ENCODE data around the gene HS3ST4. TPM values are rescaled to one million over a fixed set of nuclear protein-coding genes. Genes with fewer than 3 reads are reported as not detected.

Gene HS3ST4
- total and polyA plus RNA-seq, 2 of the 8 experiments (the other 6 are each of a cell fraction or from before 2014, with no cell fraction given) = 1.9 to 3.3 TPM

GRCh38 chr16:26118575-26118974 lies 426.8 kb downstream of the HS3ST4 start:
- Histone ChIP-seq H2AFZ (ENCODE audit: low read length) (no peak overlapping the region), H4K91ac (replicated peaks; ENCODE audit: insufficient read length, low read length) (no peak overlapping the region), H2BK120ac (replicated peaks; ENCODE audit: low read depth, low read length) (no peak overlapping the region), H2AK5ac (ENCODE audit: low read depth, low read length) (no peak overlapping the region), H3K4me2 (ENCODE audit: insufficient read depth in 1 of 2, low read depth in 2 of 2, low read length in 2 of 2) (no peak overlapping the region), H2BK5ac (ENCODE audit: low read depth, low read length) (no peak overlapping the region), H3K18ac (ENCODE audit: extremely low read depth, low read length) (no peak overlapping the region), H3K79me1 (ENCODE audit: low read depth, low read length) (no peaks in the 10 kb centered on the region), H3K27me3 (replicated peaks in 1 of 4; ENCODE audit: control insufficient read depth in 3 of 4, extremely low read depth in 1 of 4, insufficient read depth in 3 of 4, low read length in 3 of 4) (no peaks in the 10 kb centered on the region), H3K4ac (replicated peaks; ENCODE audit: insufficient read length, low read depth, low read length) (no peak overlapping the region), H2BK20ac (ENCODE audit: low read length) (no peak overlapping the region), H3K27ac (ENCODE audit: low read depth, low read length) (no peak overlapping the region), H3K23me2 (ENCODE audit: low read depth, low read length) (no peaks in the 10 kb centered on the region; the same call in 1 of the 2 replicates), H3K36me3 (ENCODE audit: control insufficient read depth in 2 of 4, insufficient read depth in 4 of 4, low read length in 3 of 4) (no peaks in the 10 kb centered on the region), H4K20me1 (replicated peaks in 1 of 2; ENCODE audit: control insufficient read depth in 1 of 2, insufficient read depth in 2 of 2, low read length in 2 of 2) (no peaks in the 10 kb centered on the region), H3K14ac (ENCODE audit: insufficient read length) (no peak overlapping the region), H4K8ac (ENCODE audit: extremely low read depth, insufficient read depth, low read length) (no peak overlapping the region), H3K56ac (replicated peaks; ENCODE audit: insufficient read length, low read depth, low read length) (no peak overlapping the region), H2BK15ac (ENCODE audit: low read length) (no peak overlapping the region), H3K79me2 (ENCODE audit: control insufficient read depth in 1 of 2, insufficient read depth in 2 of 2, low read length in 2 of 2) (no peaks in the 10 kb centered on the region), H2BK12ac (ENCODE audit: low read depth, low read length) (no peak overlapping the region), H3K4me3 (ENCODE audit: extremely low read depth in 1 of 4, insufficient read depth in 2 of 4, low read depth in 3 of 4, low read length in 4 of 4) (no peak overlapping the region), H3K9me3 (ENCODE audit: insufficient read depth in 2 of 2, low read depth in 1 of 2, low read length in 1 of 2) (no peaks in the 10 kb centered on the region), H4K5ac (ENCODE audit: insufficient read length, low read depth, low read length) (no peak overlapping the region), H3K23ac (ENCODE audit: insufficient read length) (no peak overlapping the region), H3K9ac (replicated peaks in 1 of 4; ENCODE audit: extremely low read depth in 1 of 4, low read depth in 3 of 4, low read length in 3 of 4) (no peak overlapping the region), H3K4me1 (replicated peaks in 1 of 4; ENCODE audit: control insufficient read depth in 3 of 4, insufficient read depth in 4 of 4, low read length in 3 of 4) (peaks cover 0 to 14% (median 6%) of the 10 kb centered on the region in 4 experiments; a peak in 5 of 7 replicates)
- FAIRE-seq (no peak), DNase-seq (ENCODE audit: low read depth in 1 of 2, low spot score in 2 of 2) (peak in 1 of 2 experiments; percentile 7)
- CTCF ChIA-PET (ENCODE audit: partially characterized antibody) = interaction anchor here (0.7 to 1.0 kb wide), 2 partner anchors 11 to 15 kb away, joined by 3 read pairs; no protein-coding TSS in a partner anchor
- POLR2A ChIA-PET (ENCODE audit: partially characterized antibody) = interaction anchor here (1.3 kb wide), 1 partner anchor 67 kb away, joined by 4 read pairs; no protein-coding TSS in a partner anchor
- 17% methylated on average over 3 of the region's 3 CpGs; no CpG with 5 or more reads in 1 of the 2 experiments for WGBS, 2 experiments (ENCODE audit: extremely low coverage in 1 of 2, insufficient coverage in 1 of 2, insufficient read length in 1 of 2, insufficient replicate concordance in 2 of 2, low coverage in 1 of 2, low lambda C conversion rate in 2 of 2, missing lambda C conversion rate in 1 of 2)
- TF ChIP-seq CHD1 (IDR thresholded peaks at IDR 0.05; ENCODE audit: low read depth, low read length) (no peak), CTCF (IDR thresholded peaks at IDR 0.05; ENCODE audit: control extremely low read depth in 1 of 3, insufficient read depth in 1 of 3, low read depth in 1 of 3, low read length in 3 of 3) (no peak), KDM1A (IDR thresholded peaks at IDR 0.05; ENCODE audit: borderline replicate concordance, low read length) (no peak), BACH1 (IDR thresholded peaks at IDR 0.05; ENCODE audit: low read length) (no peak), SIN3A (conservative IDR thresholded peaks at IDR 0.05 in 1 of 2, IDR thresholded peaks at IDR 0.05 in 1 of 2; ENCODE audit: low read depth in 1 of 2, low read length in 2 of 2) (no peak), MAFK (IDR thresholded peaks at IDR 0.05; ENCODE audit: low read depth, low read length) (no peak), CTBP2 (IDR thresholded peaks at IDR 0.05; ENCODE audit: borderline replicate concordance, insufficient read depth, insufficient read length, low read length) (no peak), TEAD4 (IDR thresholded peaks at IDR 0.05; ENCODE audit: low read depth, low read length) (peak; percentile 88), CEBPB (IDR thresholded peaks at IDR 0.05; ENCODE audit: low read depth, low read length) (peak; percentile 62), YY1 (IDR thresholded peaks at IDR 0.05; ENCODE audit: low read depth, low read length) (no peak), RAD21 (IDR thresholded peaks at IDR 0.05 in 1 of 2, conservative IDR thresholded peaks at IDR 0.05 in 1 of 2; ENCODE audit: low read depth in 2 of 2, low read length in 2 of 2) (0 out of 4 replicates have a peak, but pooled peaks of 1 of the 2 experiments have one; percentile 2)
